K562 (cell line): ENCODE results near the gene GPD2. TPM values are rescaled to one million over a fixed set of nuclear protein-coding genes. Genes with fewer than 3 reads are reported as not detected.

Experiments used
- ASH1L ChIP-seq: fragments of 450-650 bp; IDR thresholded peaks from 2 replicates; pipeline ENCODE4 v1.6.1; 2018; ENCODE audit warnings: borderline replicate concordance, mild to moderate bottlenecking, low read depth; ENCODE audit not compliant: partially characterized antibody
- CLOCK ChIP-seq: fragments of 250-450 bp; sonication (Bioruptor Pico); IDR thresholded peaks from 2 replicates; pipeline ENCODE4 v1.4.0; 2020; ENCODE audit warnings: mild to moderate bottlenecking, moderate library complexity, borderline replicate concordance
- E4F1 ChIP-seq: fragments of 250-450 bp; sonication (Bioruptor Pico); IDR thresholded peaks from 2 replicates; pipeline ENCODE4 v1.5.0; 2021; ENCODE audit warnings: mild to moderate bottlenecking, borderline replicate concordance
- GTF2A2 ChIP-seq: IDR thresholded peaks from 2 replicates; pipeline ENCODE4 v1.6.1; 2016; ENCODE audit warnings: mild to moderate bottlenecking, missing genetic modification characterization, missing compliant biosample characterization
- JUND ChIP-seq, 2 experiments: IDR thresholded peaks; 2 replicates in 1 of 2; 3 replicates in 1 of 2; pipeline ENCODE4 v1.6.1; 2011; ENCODE audit warnings: borderline replicate concordance in 2 of 2, low read depth in 2 of 2, low read length in 2 of 2, improper control_type of control experiment in 1 of 2, missing biosample characterization in 1 of 2, missing genetic modification characterization in 1 of 2, missing genetic modification reagents in 1 of 2
- LEF1 ChIP-seq: fragments of 450-650 bp; IDR thresholded peaks from 2 replicates; pipeline ENCODE4 v1.6.1; 2016; ENCODE audit warnings: mild to moderate bottlenecking
- MAFF ChIP-seq: IDR thresholded peaks from 2 replicates; pipeline ENCODE4 v1.6.1; 2012; ENCODE audit warnings: low read length, improper control_type of control experiment
- NR3C1 ChIP-seq: sonication (generic); formaldehyde crosslinking; IDR thresholded peaks from 2 replicates; pipeline ENCODE4 v1.8.1; 2022; ENCODE audit warnings: missing genetic modification reagents
- POLR3A ChIP-seq: IDR thresholded peaks from 2 replicates; pipeline ENCODE4 v1.6.1; 2011; ENCODE audit warnings: borderline replicate concordance, mild to moderate bottlenecking, moderate library complexity; ENCODE audit not compliant: insufficient read length, insufficient read depth; ENCODE audit errors: extremely low read depth
- SIN3A ChIP-seq, 2 experiments: fragments of 150-350 bp in 1 of 2; IDR thresholded peaks; 2 replicates each; pipeline ENCODE4 v1.6.1; 2011 to 2016; ENCODE audit warnings: borderline replicate concordance in 2 of 2, low read depth in 2 of 2, low read length in 2 of 2, mild to moderate bottlenecking in 2 of 2, moderate library complexity in 2 of 2; ENCODE audit not compliant: control insufficient read depth in 1 of 2
- SIN3B ChIP-seq: fragments of 450-650 bp; IDR thresholded peaks from 2 replicates; pipeline ENCODE4 v1.6.1; 2017; ENCODE audit warnings: low read depth, mild to moderate bottlenecking, moderate library complexity
- SMARCC2 ChIP-seq: fragments of 450-650 bp; IDR thresholded peaks from 2 replicates; pipeline ENCODE4 v1.6.1; 2017; ENCODE audit warnings: antibody characterized with exemption, moderate library complexity, mild to moderate bottlenecking, low read depth
- SMARCE1 ChIP-seq: fragments of 450-650 bp; IDR thresholded peaks from 2 replicates; pipeline ENCODE4 v1.7.1; 2016; ENCODE audit warnings: mild to moderate bottlenecking
- ZNF124 ChIP-seq: sonication (generic); formaldehyde crosslinking; IDR thresholded peaks from 2 replicates; pipeline ENCODE4 v1.8.1; 2022; ENCODE audit warnings: missing genetic modification reagents
- ZNF165 ChIP-seq: fragments of 250-450 bp; sonication (Bioruptor Pico); IDR thresholded peaks from 2 replicates; pipeline ENCODE4 v1.4.0; 2020; ENCODE audit warnings: borderline replicate concordance
- ZNF217 ChIP-seq: sonication (generic); formaldehyde crosslinking; IDR thresholded peaks from 2 replicates; pipeline ENCODE4 v1.8.0; 2022; ENCODE audit warnings: mild to moderate bottlenecking, missing genetic modification reagents
- ZNF277 ChIP-seq: fragments of 250-450 bp; sonication (Bioruptor Pico); IDR thresholded peaks from 2 replicates; pipeline ENCODE4 v1.8.0; 2022; ENCODE audit warnings: inconsistent platforms, mild to moderate bottlenecking, moderate library complexity, borderline replicate concordance
- ZNF398 ChIP-seq: fragments of 250-450 bp; sonication (Bioruptor Pico); IDR thresholded peaks from 2 replicates; pipeline ENCODE4 v1.8.0; 2021; ENCODE audit warnings: moderate library complexity, mild to moderate bottlenecking, inconsistent platforms
- ZNF507 ChIP-seq: conservative IDR thresholded peaks from 2 replicates; pipeline ENCODE4 v1.6.1; 2017; ENCODE audit warnings: missing genetic modification characterization, missing compliant biosample characterization
- polyA plus RNA-seq, 8 experiments: library from polyadenylated mRNA; depleted of rRNA in 4 of 8; stranded (reverse) in 5 of 8; unstranded in 3 of 8; fragments of >200 nt; fragmentation: Nextera tagmentation in 2 of 8; fragmentation: Illumina TruSeq in 1 of 8; extraction: Ambion mirVana in 2 of 8; extraction: Trizol in 1 of 8; gene quantifications; 2 replicates each; pipeline versions ENCODE4 v1.2.1 to v1.2.3, GENCODE V29; 2011 to 2014; ENCODE audit warnings: inconsistent platforms in 1 of 8, missing spikeins in 1 of 8
- total RNA-seq, 7 experiments: library from RNA; depleted of rRNA in 6 of 7; stranded (reverse); fragments of >200 nt in 6 of 7; fragmentation: Illumina TruSeq in 2 of 7; extraction: Trizol in 2 of 7; gene quantifications; 2 replicates each; pipeline versions ENCODE4 v1.2.1 to v1.2.3, GENCODE V29; 2011 to 2021; ENCODE audit warnings: low replicate concordance in 1 of 7

GPD2 gene
- total and polyA plus RNA-seq, 9 of the 15 experiments (the other 6 are each of a cell fraction or from before 2014, with no cell fraction given) = 5.2 to 39.2 (median 19.0) TPM

GRCh38 chr2:156399224-156399949 lies 36.8 kb upstream of the GPD2 start (continued):
- TF ChIP-seq POLR3A = no peak
- no peak for TF ChIP-seq SIN3A (IDR thresholded peaks at IDR 0.05; ENCODE audit: borderline replicate concordance in 2 of 2, control insufficient read depth in 1 of 2, low read depth in 2 of 2, low read length in 2 of 2)
- no peak for TF ChIP-seq ZNF398 (CRISPR knock-in tag)
- no peak for TF ChIP-seq NR3C1 (CRISPR knock-in tag)
- no peak for TF ChIP-seq ZNF277 (CRISPR knock-in tag)
- TF ChIP-seq ZNF507 (tag) = no peak
- no peak for TF ChIP-seq ASH1L
- TF ChIP-seq ZNF165 (CRISPR knock-in tag) = no peak
- TF ChIP-seq ZNF124 (CRISPR knock-in tag) = no peak
- no peak for TF ChIP-seq SMARCC2
- TF ChIP-seq SMARCE1 = no peak
- no peak for TF ChIP-seq ZNF217 (CRISPR knock-in tag)
- TF ChIP-seq SIN3B = peak; percentile 26; the same call in 1 of the 2 replicates
- no peak for TF ChIP-seq E4F1 (CRISPR knock-in tag)
- no peak for TF ChIP-seq JUND (IDR thresholded peaks at IDR 0.05; ENCODE audit: borderline replicate concordance, low read depth, low read length)
- no peak for TF ChIP-seq JUND (tag; IDR thresholded peaks at IDR 0.05; ENCODE audit: borderline replicate concordance, low read depth, low read length)
- no peak for TF ChIP-seq MAFF
- no peak for TF ChIP-seq CLOCK (CRISPR knock-in tag)
- 0 out of 2 replicates have a peak, but pooled peaks have one; percentile 42 for TF ChIP-seq LEF1
- no peak for TF ChIP-seq GTF2A2 (tag)
